ENCODE results near the gene CLCN3. TPM values are rescaled to one million over a fixed set of nuclear protein-coding genes. Genes with fewer than 3 reads are reported as not detected.

CLCN3 gene
- total RNA-seq, 4 donors from 2014 or later = 43.7 to 58.5 (median 51.7) TPM

GRCh38 chr4:169603312-169603711 is 17.1 kb upstream of the CLCN3 start:
- DNase-seq (ENCODE audit: low spot score in 2 of 2) = no peak
- H3K27ac ChIP-seq = no peak overlapping the region
- peaks cover 12% of the 10 kb centered on the region for H3K36me3 ChIP-seq
- peaks cover 4% of the 10 kb centered on the region for H3K4me1 ChIP-seq
- TF ChIP-seq CTCF (IDR thresholded peaks at IDR 0.05) (no peak), EP300 (IDR thresholded peaks at IDR 0.05) (no peak), POLR2A (IDR thresholded peaks at IDR 0.05) (no peak), POLR2AphosphoS5 (IDR thresholded peaks at IDR 0.05) (no peak)
- H3K4me3 ChIP-seq = no peak overlapping the region
- 97% methylated on average over 2 of the region's 2 CpGs for WGBS
- no peaks in the 10 kb centered on the region for H3K27me3 ChIP-seq
- H3K9me3 ChIP-seq = no peaks in the 10 kb centered on the region

- 2% methylated on average over 1 of the region's 1 CpG for WGBS
- DNase-seq (ENCODE audit: low spot score in 2 of 2) = no peak
- no peaks in the 10 kb centered on the region for H3K9me3 ChIP-seq
- peaks cover 4% of the 10 kb centered on the region for H3K4me1 ChIP-seq
- peaks cover 12% of the 10 kb centered on the region for H3K36me3 ChIP-seq
- no peaks in the 10 kb centered on the region for H3K27me3 ChIP-seq
- H3K4me3 ChIP-seq = no peak overlapping the region
- TF ChIP-seq CTCF (IDR thresholded peaks at IDR 0.05) = no peak
- no peak overlapping the region for H3K27ac ChIP-seq
These were observed 16.1 kb upstream of the CLCN3 start for GRCh38 chr4:169604131-169604900.

- TF ChIP-seq EP300 (IDR thresholded peaks at IDR 0.05) = no peak
- no peak for TF ChIP-seq POLR2A (IDR thresholded peaks at IDR 0.05)
- no peak for TF ChIP-seq POLR2AphosphoS5 (IDR thresholded peaks at IDR 0.05)
- no peak overlapping the region for H3K4me3 ChIP-seq
- no peak for DNase-seq (ENCODE audit: low spot score in 2 of 2)
- H3K9me3 ChIP-seq = no peaks in the 10 kb centered on the region
- no peak overlapping the region for H3K27ac ChIP-seq
- peaks cover 4% of the 10 kb centered on the region for H3K4me1 ChIP-seq
- H3K27me3 ChIP-seq = no peaks in the 10 kb centered on the region
- WGBS = 79% methylated on average over 1 of the region's 1 CpG
- peaks cover 12% of the 10 kb centered on the region for H3K36me3 ChIP-seq
These were observed 15.5 kb upstream of the CLCN3 start for GRCh38 chr4:169604903-169605331.

GRCh38 chr4:169611157-169611556 is 9.2 kb upstream of the CLCN3 start:
- no peak for DNase-seq (ENCODE audit: low spot score in 2 of 2)
- H3K9me3 ChIP-seq = no peaks in the 10 kb centered on the region
- H3K27ac ChIP-seq = no peak overlapping the region
- no peaks in the 10 kb centered on the region for H3K27me3 ChIP-seq
- peaks cover 20% of the 10 kb centered on the region for H3K4me1 ChIP-seq
- WGBS = 43% methylated on average over 4 of the region's 4 CpGs
- peak overlapping the region; percentile 73 for H3K4me3 ChIP-seq
- no peaks in the 10 kb centered on the region for H3K36me3 ChIP-seq
- TF ChIP-seq EP300 (IDR thresholded peaks at IDR 0.05) (no peak), POLR2AphosphoS5 (IDR thresholded peaks at IDR 0.05) (no peak), CTCF (IDR thresholded peaks at IDR 0.05) (no peak), POLR2A (IDR thresholded peaks at IDR 0.05) (no peak)

GRCh38 chr4:169611991-169612870 is 8.1 kb upstream of the CLCN3 start, which contains the start of gene NEK1:
NEK1 (minus strand) TSS chr4:169612583; CDS start chr4:169602630, 9,953 bp downstream.
- Histone ChIP-seq H3K4me3 (peak within 1 kb of the TSS; percentile 73), H3K9me3 (no peaks in the 10 kb centered on the region), H3K27ac (peak within 1 kb of the TSS; percentile 97), H3K36me3 (no peaks in the 10 kb centered on the region), H3K27me3 (no peaks in the 10 kb centered on the region), H3K4me1 (peaks cover 20% of the 10 kb centered on the region)
- peak in 2 of 3 donors; percentile 80 to 85 for TF ChIP-seq POLR2AphosphoS5 (IDR thresholded peaks at IDR 0.05)
- TF ChIP-seq CTCF (IDR thresholded peaks at IDR 0.05) = no peak
- TF ChIP-seq POLR2A (IDR thresholded peaks at IDR 0.05) = peak; percentile 43 to 90
- under 1% methylated on average over 25 of the region's 61 CpGs for WGBS
- peak; percentile 93 for DNase-seq (ENCODE audit: low spot score in 2 of 2)
